PC-3 (cell line): ENCODE results near the gene SCAP. TPM values are rescaled to one million over a fixed set of nuclear protein-coding genes. Genes with fewer than 3 reads are reported as not detected.
"Not testable (repeated sequence)": the region's sequence is repeated elsewhere in the genome, so short reads cannot be mapped to it uniquely, and the experiment has no call there.

Source experiments
- ATAC-seq: fragments of 200-7000 bp; cut with Tn5 transposase; 2 replicates; pipeline ENCODE4 v1.9.1; 2020; ENCODE audit warnings: mild to moderate bottlenecking, moderate library complexity
- BruUV-seq: library from RNA; stranded (reverse); fragments of 400-500 nt; replicated peaks from 2 replicates; lab custom pipeline; 2021; lab: Mats Ljungman, UMichigan
- CTCF ChIA-PET: fragments of 300-600 bp; sonication (Branson Sonifier 250); formaldehyde crosslinking; loops from one replicate; lab custom pipeline; 2022; ENCODE audit warnings: antibody characterized with exemption; lab: Charles Lee
- POLR2A ChIA-PET: fragments of 300-600 bp; sonication (Branson Sonifier 250); formaldehyde crosslinking; loops from one replicate; lab custom pipeline; 2022; ENCODE audit warnings: antibody characterized with exemption; ENCODE audit not compliant: unreplicated experiment; lab: Charles Lee
- DNase-seq: peaks from one replicate; pipeline ENCODE4 v3.0.0-alpha.2; 2015
- H2AFZ ChIP-seq: fragments of 300-600 bp; sonication (generic); 2 replicates; pipeline ENCODE4 v1.6.0; 2016; ENCODE audit warnings: antibody characterized with exemption, low read length
- H3F3A ChIP-seq: fragments of 300-600 bp; sonication (generic); one replicate; pipeline ENCODE4 v1.6.0; 2017; ENCODE audit warnings: antibody characterized with exemption, low read length, control low read depth, mild to moderate bottlenecking; ENCODE audit not compliant: unreplicated experiment
- H3K27ac ChIP-seq: fragments of 300-600 bp; sonication (generic); 2 replicates; pipeline ENCODE4 v1.5.1; 2016; ENCODE audit warnings: mild to moderate bottlenecking, low read length
- H3K27me3 ChIP-seq: fragments of 300-600 bp; sonication (generic); 2 replicates; pipeline ENCODE4 v1.6.1; 2016; ENCODE audit warnings: low read length, mixed read lengths
- H3K36me3 ChIP-seq: fragments of 300-600 bp; sonication (generic); 2 replicates; pipeline ENCODE4 v1.6.1; 2016; ENCODE audit warnings: low read depth, mixed run types, low read length, mixed read lengths
- H3K4me1 ChIP-seq: fragments of 300-600 bp; sonication (generic); 2 replicates; pipeline ENCODE4 v1.5.1; 2016; ENCODE audit warnings: low read length; ENCODE audit not compliant: insufficient read depth
- H3K4me2 ChIP-seq: fragments of 300-600 bp; sonication (generic); 2 replicates; pipeline ENCODE4 v1.6.0; 2016; ENCODE audit warnings: low read length
- H3K4me3 ChIP-seq: fragments of 300-600 bp; sonication (generic); 2 replicates; pipeline ENCODE4 v1.5.1; 2016; ENCODE audit warnings: mild to moderate bottlenecking, low read length, mixed read lengths
- H3K79me2 ChIP-seq: fragments of 300-600 bp; sonication (generic); 2 replicates; pipeline ENCODE4 v1.6.1; 2017; ENCODE audit warnings: low read length, mixed read lengths
- H3K9ac ChIP-seq: fragments of 300-600 bp; sonication (generic); 2 replicates; pipeline ENCODE4 v1.6.0; 2016; ENCODE audit warnings: mild to moderate bottlenecking, low read length
- H3K9me2 ChIP-seq: fragments of 300-600 bp; sonication (generic); replicated peaks from 2 replicates; pipeline ENCODE4 v1.6.1; 2016; ENCODE audit warnings: mixed run types, low read length, mixed read lengths
- H3K9me3 ChIP-seq: fragments of 300-600 bp; sonication (generic); 2 replicates; pipeline ENCODE4 v1.6.1; 2016; ENCODE audit warnings: low read length, mixed read lengths
- H4K20me1 ChIP-seq: fragments of 300-600 bp; sonication (generic); 2 replicates; pipeline ENCODE4 v1.6.1; 2016; ENCODE audit warnings: low read length, mixed read lengths
- EZH2 ChIP-seq: fragments of 300-600 bp; sonication (generic); IDR thresholded peaks from one replicate; pipeline ENCODE4 v1.6.1; 2017; ENCODE audit warnings: antibody characterized with exemption, mild to moderate bottlenecking, low read length; ENCODE audit not compliant: unreplicated experiment
- EZH2phosphoT487 ChIP-seq: fragments of 300-600 bp; sonication (generic); IDR thresholded peaks from 2 replicates; pipeline ENCODE4 v1.6.1; 2018; ENCODE audit warnings: mild to moderate bottlenecking, antibody characterized with exemption, low read length, borderline replicate concordance
- intact Hi-C: fragments of 100-400 bp; cut with micrococcal nuclease; formaldehyde crosslinking; loops from 2 replicates; pipeline ENCODE4 v1.9.0; 2023
- total RNA-seq: library from RNA; depleted of rRNA; stranded (reverse); fragments of >200 nt; gene quantifications from 2 replicates; pipeline ENCODE4 v1.2.3, GENCODE V29; 2014
- TF ChIP-seq, protein P1 (sequence below): fragments of 300-600 bp; sonication (generic); conservative IDR thresholded peaks from 2 replicates; pipeline ENCODE4 v1.5.1; 2017; ENCODE audit warnings: antibody characterized with exemption, low read depth, mild to moderate bottlenecking, low read length

The SCAP gene
- total RNA-seq, 1 experiment from 2014 or later: 84.7 TPM

DNA sequence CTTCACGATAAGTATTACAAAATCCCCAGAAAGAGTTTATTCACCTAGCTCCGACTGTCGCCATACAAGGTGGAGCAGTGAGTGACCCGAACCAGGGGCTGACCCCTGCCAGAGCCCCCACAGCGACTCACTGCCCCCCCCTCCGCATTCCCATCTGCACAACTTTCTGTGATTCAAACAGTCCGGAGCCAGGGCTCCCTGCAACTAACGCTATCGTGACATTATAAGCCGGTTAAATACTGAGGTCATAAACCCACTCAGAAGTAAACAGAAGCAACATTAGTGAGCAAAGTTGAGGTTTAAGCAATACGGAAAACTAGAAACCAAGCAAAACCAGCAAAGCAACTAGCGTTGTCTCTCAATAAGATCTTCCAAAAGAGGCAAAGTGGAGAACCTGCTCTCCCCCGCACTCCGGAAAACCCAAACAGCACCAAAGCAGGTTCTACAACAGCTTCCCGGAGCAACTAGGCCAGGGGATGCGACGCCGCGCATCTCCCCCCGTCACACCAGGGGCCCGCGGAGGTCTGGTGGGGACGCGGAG lies 642 bp downstream of the SCAP start:
- peak; percentile 29 for ATAC-seq
- ChIA-PET POLR2A (interaction anchor here (0.6 kb wide), 1 partner anchor 762 kb away, joined by 3 read pairs; no protein-coding TSS in a partner anchor), CTCF (interaction anchor here (0.8 to 1.1 kb wide), 3 partner anchors 35 to 54 kb away, joined by 3 to 4 read pairs (median 4); no protein-coding TSS in a partner anchor)

DNA sequence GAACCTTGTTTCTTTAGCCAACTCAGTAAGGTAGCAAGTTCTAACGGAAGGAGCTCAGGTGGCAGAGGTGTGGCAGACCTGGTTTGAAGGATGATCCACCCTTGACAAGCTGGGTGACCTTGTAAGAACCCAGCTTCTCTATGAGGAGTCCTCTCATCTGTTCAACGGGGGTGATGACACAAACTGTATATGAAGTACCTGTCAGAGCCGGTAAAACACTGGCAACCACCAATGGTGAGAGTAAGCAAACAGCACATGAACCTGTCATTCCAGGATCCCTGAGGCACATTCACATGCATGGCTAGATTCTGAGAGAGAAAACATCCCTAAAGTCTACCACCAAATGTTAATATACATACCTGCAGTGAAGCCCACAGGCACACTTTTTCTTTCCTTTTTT lies 2.4 kb downstream of the SCAP start:
- ATAC-seq (peak; percentile 14; the same call in 1 of the 2 replicates), DNase-seq (peak; percentile 49)
- BruUV-seq: no TSS peak
- Histone ChIP-seq H4K20me1 (peaks cover 9% of the 10 kb centered on the region; the same call in 1 of the 2 replicates), H3K79me2 (peaks cover 66% of the 10 kb centered on the region), H3K36me3 (no peaks in the 10 kb centered on the region), H3K27me3 (no peaks in the 10 kb centered on the region), H3F3A (no peaks in the 10 kb centered on the region), H3K4me3 (peak overlapping the region; percentile 88), H3K9me3 (no peaks in the 10 kb centered on the region), H3K4me2 (peak overlapping the region; percentile 93), H2AFZ (0 out of 2 replicates have a peak overlapping the region, but pooled peaks have one; percentile 19), H3K27ac (no peak overlapping the region), H3K9ac (peak overlapping the region; percentile 13), H3K9me2 (no peaks in the 10 kb centered on the region), H3K4me1 (peaks cover 8% of the 10 kb centered on the region)
- intact Hi-C loops: loop anchor here (5.0 kb wide), 1 partner anchor 191 kb away; the partner anchor contains the start of genes KIF9 and KLHL18
- TF ChIP-seq, protein P1, sequence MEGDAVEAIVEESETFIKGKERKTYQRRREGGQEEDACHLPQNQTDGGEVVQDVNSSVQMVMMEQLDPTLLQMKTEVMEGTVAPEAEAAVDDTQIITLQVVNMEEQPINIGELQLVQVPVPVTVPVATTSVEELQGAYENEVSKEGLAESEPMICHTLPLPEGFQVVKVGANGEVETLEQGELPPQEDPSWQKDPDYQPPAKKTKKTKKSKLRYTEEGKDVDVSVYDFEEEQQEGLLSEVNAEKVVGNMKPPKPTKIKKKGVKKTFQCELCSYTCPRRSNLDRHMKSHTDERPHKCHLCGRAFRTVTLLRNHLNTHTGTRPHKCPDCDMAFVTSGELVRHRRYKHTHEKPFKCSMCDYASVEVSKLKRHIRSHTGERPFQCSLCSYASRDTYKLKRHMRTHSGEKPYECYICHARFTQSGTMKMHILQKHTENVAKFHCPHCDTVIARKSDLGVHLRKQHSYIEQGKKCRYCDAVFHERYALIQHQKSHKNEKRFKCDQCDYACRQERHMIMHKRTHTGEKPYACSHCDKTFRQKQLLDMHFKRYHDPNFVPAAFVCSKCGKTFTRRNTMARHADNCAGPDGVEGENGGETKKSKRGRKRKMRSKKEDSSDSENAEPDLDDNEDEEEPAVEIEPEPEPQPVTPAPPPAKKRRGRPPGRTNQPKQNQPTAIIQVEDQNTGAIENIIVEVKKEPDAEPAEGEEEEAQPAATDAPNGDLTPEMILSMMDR: no peak
- TF ChIP-seq EZH2phosphoT487 (no peak), EZH2 (no peak)
- ChIA-PET POLR2A (no interaction called here), CTCF (no interaction called here)

More for the DNA sequence above, 642 bp downstream of the SCAP start:
- Histone ChIP-seq H3K9me2 (no peaks in the 10 kb centered on the region), H3K4me2 (peak overlapping the region; percentile 93), H3K27ac (peak overlapping the region; percentile 46), H3K9me3 (no peaks in the 10 kb centered on the region), H3K4me3 (peak overlapping the region; percentile 88), H3K79me2 (peaks cover 52% of the 10 kb centered on the region), H3K9ac (peak overlapping the region; percentile 78), H3F3A (no peaks in the 10 kb centered on the region), H3K36me3 (no peaks in the 10 kb centered on the region), H3K4me1 (peaks cover 8% of the 10 kb centered on the region), H3K27me3 (no peaks in the 10 kb centered on the region), H4K20me1 (peaks cover 9% of the 10 kb centered on the region; the same call in 1 of the 2 replicates), H2AFZ (peak overlapping the region; percentile 96)
- BruUV-seq: TSS peak; percentile 53
- DNase-seq: peak; percentile 51
- intact Hi-C loops: loop anchor here (2.0 kb wide), 1 partner anchor 32 kb away; no protein-coding TSS in a partner anchor
- TF ChIP-seq, protein P1: no peak
- TF ChIP-seq EZH2phosphoT487: no peak

DNA sequence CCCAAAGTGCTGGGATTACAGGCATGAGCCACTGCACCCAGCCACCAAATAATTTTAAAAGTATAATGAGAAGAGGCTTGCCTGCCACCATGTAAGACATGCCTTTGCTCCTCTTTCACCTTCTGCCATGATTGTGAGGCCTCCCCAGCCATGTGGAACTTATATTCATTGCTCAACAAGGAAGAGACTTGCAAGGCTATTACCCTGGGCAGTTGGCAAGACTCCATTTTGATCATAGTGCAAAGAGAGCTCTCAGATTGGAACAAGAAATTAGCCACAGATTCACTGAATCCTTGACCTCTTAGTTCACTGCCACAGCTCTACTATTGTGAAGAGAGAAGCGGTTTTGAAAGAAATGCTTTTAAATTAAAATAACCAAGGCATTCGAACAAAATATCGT lies 6.1 kb downstream of the SCAP start:
- H3F3A ChIP-seq: no peaks in the 10 kb centered on the region
- H4K20me1 ChIP-seq: peaks cover 9% of the 10 kb centered on the region; the same call in 1 of the 2 replicates
- H3K4me2 ChIP-seq: no peak overlapping the region
- POLR2A ChIA-PET: no interaction called here
- intact Hi-C loops: loop anchor here (5.0 kb wide), 1 partner anchor 187 kb away; the partner anchor contains the start of genes KIF9 and KLHL18
- peaks cover 8% of the 10 kb centered on the region for H3K4me1 ChIP-seq
- TF ChIP-seq, protein P1: no peak
- TF ChIP-seq EZH2phosphoT487 (no peak), EZH2 (no peak)
- H3K79me2 ChIP-seq: peaks cover 85% of the 10 kb centered on the region
- ATAC-seq (no peak), DNase-seq (no peak)
- BruUV-seq: no TSS peak
- CTCF ChIA-PET: no interaction called here
- no peaks in the 10 kb centered on the region for H3K9me2 ChIP-seq
- no peaks in the 10 kb centered on the region for H3K9me3 ChIP-seq
- no peak overlapping the region for H3K4me3 ChIP-seq
- no peaks in the 10 kb centered on the region for H3K27me3 ChIP-seq
- H3K36me3 ChIP-seq: peaks cover 5% of the 10 kb centered on the region; the same call in 1 of the 2 replicates
- no peak overlapping the region for H3K27ac ChIP-seq
- H2AFZ ChIP-seq: no peak overlapping the region
- no peak overlapping the region for H3K9ac ChIP-seq

DNA sequence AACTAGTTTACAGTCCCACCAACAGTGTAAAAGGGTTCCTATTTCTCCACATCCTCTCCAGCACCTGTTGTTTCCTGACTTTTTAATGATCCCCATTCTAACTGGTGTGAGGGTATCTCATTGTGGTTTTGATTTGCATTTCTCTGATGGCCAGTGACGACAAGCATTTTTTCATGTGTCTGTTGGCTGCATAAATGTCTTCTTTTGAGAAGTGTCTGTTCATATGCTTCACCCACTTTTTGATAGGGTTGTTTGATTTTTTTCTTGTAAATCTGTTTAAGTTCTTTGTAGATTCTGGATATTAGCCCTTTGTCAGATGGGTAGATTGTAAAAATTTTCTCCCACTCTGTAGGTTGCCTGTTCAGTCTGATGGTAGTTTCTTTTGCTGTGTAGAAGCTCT lies 7.4 kb downstream of the SCAP start:
- H3F3A ChIP-seq, H3K36me3 ChIP-seq, intact Hi-C loops, CTCF ChIA-PET, H3K9me3 ChIP-seq, DNase-seq, H3K27ac ChIP-seq, H4K20me1 ChIP-seq, POLR2A ChIA-PET, H3K27me3 ChIP-seq, H3K4me1 ChIP-seq, H3K9me2 ChIP-seq, ATAC-seq, H2AFZ ChIP-seq, H3K4me3 ChIP-seq, H3K9ac ChIP-seq, H3K4me2 ChIP-seq: not testable (repeated sequence)
- H3K79me2 ChIP-seq: peaks cover 79% of the 10 kb centered on the region
- BruUV-seq: TSS peak; percentile 5
